Measurements from ENCODE around the gene ADAMTSL1. TPM values are rescaled to one million over a fixed set of nuclear protein-coding genes. Genes with fewer than 3 reads are reported as not detected.

The ADAMTSL1 gene
- total and polyA plus RNA-seq, 12 donors: 0.37 to 5.2 (median 1.9) TPM

DNA sequence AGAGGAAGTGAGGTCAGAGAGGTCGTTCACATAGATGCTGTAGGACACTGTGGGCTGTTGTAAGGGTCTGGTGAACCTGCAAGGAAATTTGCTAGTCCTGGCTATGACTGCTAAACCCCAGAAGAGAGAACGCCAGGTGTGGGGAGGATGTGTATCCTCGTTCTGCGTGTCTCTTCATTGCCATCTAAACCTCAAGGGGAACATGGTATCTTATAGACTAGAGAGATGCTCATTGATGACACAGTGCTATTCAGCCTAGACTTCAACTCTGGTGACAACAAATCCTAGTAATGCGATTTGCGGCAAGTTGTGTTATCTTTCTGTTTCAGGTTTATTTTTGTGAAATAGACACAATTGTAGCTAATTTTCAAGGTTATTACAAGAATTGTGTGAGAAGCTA, 140.2 kb downstream of the ADAMTSL1 start:
- DNase-seq (no peak), ATAC-seq (no peak)
- Histone ChIP-seq H3K27me3 (no peaks in the 10 kb centered on the region), H3K4me3 (no peak overlapping the region), H3K27ac (peak overlapping the region in 1 of 10 donors; percentile 25), H3K36me3 (no peaks in the 10 kb centered on the region), H3K4me1 (peaks cover 0 to 17% (median 0%) of the 10 kb centered on the region in 9 donors), H3K9me3 (no peaks in the 10 kb centered on the region)
- intact Hi-C loops (cut with DNase I): no loop called here
- TF ChIP-seq, protein P1, sequence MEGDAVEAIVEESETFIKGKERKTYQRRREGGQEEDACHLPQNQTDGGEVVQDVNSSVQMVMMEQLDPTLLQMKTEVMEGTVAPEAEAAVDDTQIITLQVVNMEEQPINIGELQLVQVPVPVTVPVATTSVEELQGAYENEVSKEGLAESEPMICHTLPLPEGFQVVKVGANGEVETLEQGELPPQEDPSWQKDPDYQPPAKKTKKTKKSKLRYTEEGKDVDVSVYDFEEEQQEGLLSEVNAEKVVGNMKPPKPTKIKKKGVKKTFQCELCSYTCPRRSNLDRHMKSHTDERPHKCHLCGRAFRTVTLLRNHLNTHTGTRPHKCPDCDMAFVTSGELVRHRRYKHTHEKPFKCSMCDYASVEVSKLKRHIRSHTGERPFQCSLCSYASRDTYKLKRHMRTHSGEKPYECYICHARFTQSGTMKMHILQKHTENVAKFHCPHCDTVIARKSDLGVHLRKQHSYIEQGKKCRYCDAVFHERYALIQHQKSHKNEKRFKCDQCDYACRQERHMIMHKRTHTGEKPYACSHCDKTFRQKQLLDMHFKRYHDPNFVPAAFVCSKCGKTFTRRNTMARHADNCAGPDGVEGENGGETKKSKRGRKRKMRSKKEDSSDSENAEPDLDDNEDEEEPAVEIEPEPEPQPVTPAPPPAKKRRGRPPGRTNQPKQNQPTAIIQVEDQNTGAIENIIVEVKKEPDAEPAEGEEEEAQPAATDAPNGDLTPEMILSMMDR (IDR thresholded peaks at IDR 0.05): no peak
- WGBS, 2 donors: 80 to 89% methylated on average over 6 of the region's 6 CpGs

DNA sequence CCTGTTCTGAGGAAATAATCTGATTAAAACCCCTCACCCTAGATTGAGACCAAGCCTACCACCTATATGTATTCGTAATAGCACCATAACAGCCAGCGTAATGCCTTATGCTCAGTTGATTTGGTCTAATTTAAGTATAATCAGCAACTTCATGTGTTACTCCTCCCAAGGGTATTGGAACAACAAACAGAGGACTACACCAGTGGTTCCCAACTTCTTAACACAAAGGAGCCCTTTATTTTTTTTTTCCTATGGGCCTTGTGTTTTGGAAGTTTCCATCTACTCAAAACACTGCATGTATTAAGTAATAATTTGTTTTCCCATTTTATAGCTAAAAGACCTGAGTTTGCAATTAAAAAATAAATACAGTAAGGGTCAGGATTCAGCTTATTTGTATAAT, 140.7 kb downstream of the ADAMTSL1 start:
- H3K27ac ChIP-seq: peak overlapping the region in 1 of 10 donors; percentile 25
- intact Hi-C loops (cut with DNase I): loop anchor here in 1 of 10 donors (5.0 kb wide), 1 partner anchor 362 kb away; no protein-coding TSS in a partner anchor
- DNase-seq (no peak), ATAC-seq (peak in 1 of 8 donors; percentile 25)
- no peaks in the 10 kb centered on the region for H3K27me3 ChIP-seq
- peaks cover 0 to 17% (median 0%) of the 10 kb centered on the region in 9 donors for H3K4me1 ChIP-seq
- no peak overlapping the region for H3K4me3 ChIP-seq
- H3K36me3 ChIP-seq: no peaks in the 10 kb centered on the region
- TF ChIP-seq, protein P1 (IDR thresholded peaks at IDR 0.05): no peak
- 93 to 94% methylated on average over 2 of the region's 2 CpGs for WGBS, 2 donors
- H3K9me3 ChIP-seq: no peaks in the 10 kb centered on the region

DNA sequence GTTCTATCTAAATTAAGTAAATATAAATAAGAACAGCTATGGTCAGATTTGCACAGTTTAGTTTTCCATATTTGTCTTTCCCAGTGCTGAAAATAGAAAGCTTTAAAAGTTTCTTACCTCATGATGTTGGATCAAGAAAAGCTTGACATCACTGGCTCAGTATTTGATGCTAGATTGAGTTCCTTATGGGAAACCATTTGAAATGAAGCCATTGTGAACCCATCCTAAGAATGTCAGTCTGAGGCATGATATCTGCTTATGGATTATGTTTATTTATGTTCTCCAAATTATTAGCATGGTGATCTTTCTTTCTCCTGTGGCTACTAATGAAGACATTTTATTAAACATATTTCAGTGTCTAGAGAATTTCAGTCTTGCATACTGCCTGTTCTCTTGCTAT, 143.0 kb downstream of the ADAMTSL1 start:
- TF ChIP-seq, protein P1 (IDR thresholded peaks at IDR 0.05): no peak

DNA sequence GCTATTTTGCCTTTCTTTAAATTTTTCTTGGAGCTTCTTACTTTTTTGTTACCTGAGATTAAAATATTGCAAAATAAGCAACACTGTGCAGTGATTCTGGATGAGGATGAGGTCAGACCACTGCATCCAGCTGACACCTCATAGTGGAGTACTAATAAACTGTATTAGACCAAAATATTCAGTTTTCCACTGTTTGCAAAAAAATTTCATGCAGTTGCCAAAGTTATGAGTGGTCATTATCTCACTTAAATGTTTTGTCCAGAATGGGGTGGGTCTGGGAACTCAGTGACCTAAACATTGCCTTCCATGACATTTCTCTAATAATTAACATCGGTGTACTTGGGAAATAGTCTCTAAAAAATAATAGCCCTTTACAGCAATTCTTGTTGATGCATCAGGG, 143.8 kb downstream of the ADAMTSL1 start:
- no peaks in the 10 kb centered on the region for H3K9me3 ChIP-seq
- H3K4me3 ChIP-seq: no peak overlapping the region
- no peaks in the 10 kb centered on the region for H3K27me3 ChIP-seq
- intact Hi-C loops (cut with DNase I): loop anchor here in 2 of 10 donors (1.0 to 5.0 kb wide), 2 partner anchors 48 to 365 kb away; no protein-coding TSS in a partner anchor
- TF ChIP-seq, protein P1 (IDR thresholded peaks at IDR 0.05): no peak
- H3K4me1 ChIP-seq: peaks cover 0 to 17% (median 0%) of the 10 kb centered on the region in 9 donors
- H3K27ac ChIP-seq: no peak overlapping the region
- no peaks in the 10 kb centered on the region for H3K36me3 ChIP-seq
- 72 to 75% methylated on average over 1 of the region's 1 CpG for WGBS, 2 donors
- ATAC-seq: no peak
- DNase-seq: no peak

More for the DNA sequence above, 143.0 kb downstream of the ADAMTSL1 start:
- Histone ChIP-seq H3K4me1 (peaks cover 0 to 17% (median 0%) of the 10 kb centered on the region in 9 donors), H3K27me3 (no peaks in the 10 kb centered on the region), H3K27ac (no peak overlapping the region), H3K36me3 (no peaks in the 10 kb centered on the region), H3K9me3 (no peaks in the 10 kb centered on the region), H3K4me3 (no peak overlapping the region)
- intact Hi-C loops (cut with DNase I): loop anchor here in 1 of 10 donors (5.0 kb wide), 1 partner anchor 365 kb away; no protein-coding TSS in a partner anchor
- ATAC-seq (no peak), DNase-seq (no peak)
